MCF 10A (cell line): ENCODE measurements around the gene BMPR1B. TPM values are rescaled to one million over a fixed set of nuclear protein-coding genes. Genes with fewer than 3 reads are reported as not detected.
A peak's percentile ranks its signal among the peaks of the same experiment; 100 is the strongest.

Experiments used
- BruUV-seq: library from RNA; stranded (reverse); fragments of 400-500 nt; replicated peaks from 2 replicates; lab custom pipeline; 2021; lab: Mats Ljungman, UMichigan
- CTCF ChIA-PET: fragments of 300-600 bp; sonication (Branson Sonifier 250); formaldehyde crosslinking; extraction: SDS; loops from one replicate; lab custom pipeline; 2021; ENCODE audit warnings: antibody characterized with exemption, inconsistent platforms; lab: Yijun Ruan, JAX
- POLR2A ChIA-PET: fragments of 300-600, 350-650 bp; sonication (Branson Sonifier 250); formaldehyde crosslinking; extraction: SDS; loops from one replicate; lab custom pipeline; 2020; ENCODE audit warnings: antibody characterized with exemption, inconsistent platforms; lab: Yijun Ruan, JAX
- DNase-seq: peaks from one replicate; pipeline ENCODE4 v3.0.0-alpha.2; 2018; ENCODE audit not compliant: unreplicated experiment
- H3K27ac Mint-ChIP-seq: one replicate; pipeline ENCODE4 v1.8.0; 2022; ENCODE audit warnings: mild to moderate bottlenecking, low read depth, mixed read lengths; ENCODE audit not compliant: unreplicated experiment
- H3K27me3 Mint-ChIP-seq: one replicate; pipeline ENCODE4 v1.8.0; 2022; ENCODE audit warnings: mixed read lengths; ENCODE audit not compliant: insufficient read depth, unreplicated experiment
- H3K36me3 Mint-ChIP-seq: one replicate; pipeline ENCODE4 v1.8.0; 2022; ENCODE audit warnings: mild to moderate bottlenecking, moderate library complexity, mixed read lengths; ENCODE audit not compliant: insufficient read depth, unreplicated experiment
- H3K4me1 Mint-ChIP-seq: one replicate; pipeline ENCODE4 v1.8.0; 2022; ENCODE audit warnings: mixed read lengths; ENCODE audit not compliant: insufficient read depth, unreplicated experiment
- H3K4me3 Mint-ChIP-seq: one replicate; pipeline ENCODE4 v1.8.0; 2022; ENCODE audit warnings: mild to moderate bottlenecking, moderate library complexity, mixed read lengths; ENCODE audit not compliant: unreplicated experiment
- H3K9me3 Mint-ChIP-seq: one replicate; pipeline ENCODE4 v1.8.0; 2022; ENCODE audit warnings: mixed read lengths; ENCODE audit not compliant: unreplicated experiment
- CTCF ChIP-seq: fragments of 200-600 bp; IDR thresholded peaks from one replicate; pipeline ENCODE4 v1.8.0; 2022; ENCODE audit warnings: antibody characterized with exemption, mild to moderate bottlenecking; ENCODE audit not compliant: unreplicated experiment
- intact Hi-C: fragments of 100-400 bp; cut with micrococcal nuclease; formaldehyde crosslinking; loops from 2 replicates; pipeline ENCODE4 v1.14.1; 2022
- total RNA-seq: library from RNA; stranded (reverse); gene quantifications from 2 replicates; pipeline ENCODE4 v1.2.3, GENCODE V29; 2022

The BMPR1B gene
- total RNA-seq, 1 experiment from 2014 or later: 18.8 TPM

GRCh38 chr4:95048296-95048695, 290.5 kb downstream of the BMPR1B start:
- no TSS peak for BruUV-seq
- no peak overlapping the region for H3K4me3 Mint-ChIP-seq
- ChIA-PET CTCF (no interaction called here), POLR2A (interaction anchor here (0.7 kb wide), 1 partner anchor 10 kb away, joined by 4 read pairs; no protein-coding TSS in a partner anchor)
- no peaks in the 10 kb centered on the region for H3K9me3 Mint-ChIP-seq
- DNase-seq: no peak
- H3K4me1 Mint-ChIP-seq: no peaks in the 10 kb centered on the region
- no peak for TF ChIP-seq CTCF
- no peak overlapping the region for H3K27ac Mint-ChIP-seq
- no peaks in the 10 kb centered on the region for H3K36me3 Mint-ChIP-seq
- no peaks in the 10 kb centered on the region for H3K27me3 Mint-ChIP-seq
- intact Hi-C loops: no loop called here

DNA sequence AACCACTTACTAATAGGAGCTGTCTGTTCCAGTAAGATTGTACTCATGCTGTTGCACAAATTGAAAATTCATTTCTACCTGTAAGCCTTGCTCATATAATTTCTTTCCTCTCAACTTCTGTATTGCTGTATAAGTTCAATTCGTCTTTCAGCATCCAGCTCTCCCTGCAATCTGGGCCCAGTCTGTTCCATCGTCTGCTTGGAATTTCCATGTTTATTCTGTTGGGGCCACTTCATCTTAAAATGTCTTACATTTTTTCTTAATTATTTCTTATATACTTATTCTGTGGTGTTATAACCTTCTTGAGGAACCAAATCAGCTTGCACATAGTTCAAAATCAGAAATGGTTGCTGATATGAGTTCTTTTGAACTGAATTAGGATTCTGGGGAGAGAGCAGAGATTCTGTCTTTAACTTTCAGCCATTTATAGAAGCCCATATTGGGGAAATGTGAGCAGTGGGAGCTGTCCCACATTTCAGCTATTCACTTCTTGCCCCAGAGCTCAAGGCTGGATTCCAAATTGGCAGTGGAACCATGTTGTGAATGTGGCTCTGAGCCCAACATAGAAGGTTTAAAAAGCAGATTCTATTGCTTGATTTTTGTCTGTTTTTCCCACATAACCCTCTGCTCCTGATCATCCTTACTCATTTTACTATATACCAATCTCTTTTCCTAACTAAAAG, 291.9 kb downstream of the BMPR1B start:
- H3K4me3 Mint-ChIP-seq: no peak overlapping the region
- H3K36me3 Mint-ChIP-seq: no peaks in the 10 kb centered on the region
- ChIA-PET POLR2A (interaction anchor here (0.6 to 1.0 kb wide), 3 partner anchors 9 to 114 kb away, joined by 3 to 4 read pairs (median 3); no protein-coding TSS in a partner anchor), CTCF (interaction anchor here (0.7 kb wide), 1 partner anchor 125 kb away, joined by 4 read pairs; no protein-coding TSS in a partner anchor)
- H3K27ac Mint-ChIP-seq: no peak overlapping the region
- BruUV-seq: no TSS peak
- TF ChIP-seq CTCF: no peak
- no peaks in the 10 kb centered on the region for H3K4me1 Mint-ChIP-seq
- peak; percentile 12 for DNase-seq
- H3K27me3 Mint-ChIP-seq: no peaks in the 10 kb centered on the region
- intact Hi-C loops: no loop called here
- no peaks in the 10 kb centered on the region for H3K9me3 Mint-ChIP-seq

GRCh38 chr4:95050980-95051701, 293.4 kb downstream of the BMPR1B start:
- POLR2A ChIA-PET: no interaction called here
- TF ChIP-seq CTCF: no peak
- DNase-seq: no peak
- H3K4me3 Mint-ChIP-seq: no peak overlapping the region
- H3K27ac Mint-ChIP-seq: no peak overlapping the region
- BruUV-seq: no TSS peak
- intact Hi-C loops: no loop called here
- no peaks in the 10 kb centered on the region for H3K36me3 Mint-ChIP-seq
- no peaks in the 10 kb centered on the region for H3K27me3 Mint-ChIP-seq
- no peaks in the 10 kb centered on the region for H3K4me1 Mint-ChIP-seq
- CTCF ChIA-PET: no interaction called here
- H3K9me3 Mint-ChIP-seq: no peaks in the 10 kb centered on the region

DNA sequence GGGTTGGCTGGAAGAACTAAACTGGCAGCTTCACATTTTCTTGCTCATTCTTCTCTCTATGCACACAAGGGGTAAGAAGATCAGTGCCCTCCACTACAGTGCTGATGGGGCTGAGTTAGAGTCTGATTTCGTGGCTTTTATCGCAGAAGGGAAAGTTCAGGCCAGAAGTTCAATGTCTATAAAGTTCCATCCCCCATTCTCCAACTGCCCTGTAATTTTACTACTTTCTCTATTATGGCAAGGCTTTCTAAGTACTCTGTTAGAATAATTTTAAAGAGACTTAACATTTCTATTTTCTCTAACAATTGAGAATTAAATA, 293.9 kb downstream of the BMPR1B start:
- Mint-ChIP-seq H3K4me1 (no peaks in the 10 kb centered on the region), H3K27me3 (no peaks in the 10 kb centered on the region), H3K4me3 (no peak overlapping the region), H3K36me3 (peaks cover 5% of the 10 kb centered on the region), H3K27ac (no peak overlapping the region), H3K9me3 (no peaks in the 10 kb centered on the region)
- intact Hi-C loops: no loop called here
- BruUV-seq: no TSS peak
- CTCF ChIA-PET: no interaction called here
- no peak for DNase-seq
- POLR2A ChIA-PET: interaction anchor here (1.3 kb wide), 1 partner anchor 12 kb away, joined by 4 read pairs; no protein-coding TSS in a partner anchor
- TF ChIP-seq CTCF: no peak
